KMS-11 (cell line): ENCODE measurements around the gene C16orf95.

Experiments used
- H2AFZ ChIP-seq: fragments of 200-600 bp; sonication (generic); 2 replicates; pipeline ENCODE4 v1.6.1; 2016; ENCODE audit warnings: antibody characterized with exemption, mixed run types, low read depth
- H3K27ac ChIP-seq: fragments of 200-600 bp; sonication (generic); 2 replicates; pipeline ENCODE4 v1.6.1; 2016; ENCODE audit warnings: mild to moderate bottlenecking, mixed run types
- H3K27me3 ChIP-seq: fragments of 200-600 bp; sonication (generic); 2 replicates; pipeline ENCODE4 v1.6.1; 2017; ENCODE audit warnings: mild to moderate bottlenecking, low read depth, mixed run types, moderate library complexity; ENCODE audit not compliant: insufficient read depth
- H3K36me3 ChIP-seq: fragments of 200-600 bp; sonication (generic); 2 replicates; pipeline ENCODE4 v1.6.1; 2017; ENCODE audit warnings: mild to moderate bottlenecking, mixed run types; ENCODE audit not compliant: insufficient read depth
- H3K4me1 ChIP-seq: fragments of 200-600 bp; sonication (generic); 2 replicates; pipeline ENCODE4 v1.6.1; 2016; ENCODE audit warnings: mild to moderate bottlenecking, low read depth, mixed run types; ENCODE audit not compliant: poor library complexity, severe bottlenecking
- H3K4me2 ChIP-seq: fragments of 200-600 bp; sonication (generic); 2 replicates; pipeline ENCODE4 v1.7.0; 2016; ENCODE audit warnings: mild to moderate bottlenecking, mixed run types
- H3K4me3 ChIP-seq: fragments of 200-600 bp; sonication (generic); IDR thresholded peaks from 2 replicates; pipeline ENCODE4 v1.6.1; 2017; ENCODE audit warnings: low read depth, low read length, mixed read lengths; ENCODE audit not compliant: insufficient read depth
- H3K79me2 ChIP-seq: fragments of 200-600 bp; sonication (generic); 2 replicates; pipeline ENCODE4 v1.6.1; 2016; ENCODE audit warnings: low read depth, mixed run types; ENCODE audit not compliant: insufficient read depth
- H3K9ac ChIP-seq: fragments of 200-600 bp; sonication (generic); 2 replicates; pipeline ENCODE4 v1.6.1; 2016; ENCODE audit warnings: mild to moderate bottlenecking, mixed run types
- H4K20me1 ChIP-seq: fragments of 200-600 bp; sonication (generic); 2 replicates; pipeline ENCODE4 v1.6.1; 2016; ENCODE audit warnings: mild to moderate bottlenecking, mixed run types; ENCODE audit not compliant: insufficient read depth
- CTCF ChIP-seq: fragments of 200-600 bp; sonication (generic); conservative IDR thresholded peaks from 2 replicates; pipeline ENCODE4 v1.6.1; 2017; ENCODE audit warnings: low read depth, mild to moderate bottlenecking, antibody characterized with exemption, low read length, moderate library complexity, mixed read lengths

Gene C16orf95

GRCh38 chr16:87332150-87332549 lies 15.0 kb upstream of the C16orf95 start:
- H3K79me2 ChIP-seq, result no peaks in the 10 kb centered on the region
- H3K4me2 ChIP-seq, result no peak overlapping the region
- H3K27ac ChIP-seq, result no peak overlapping the region
- no peaks in the 10 kb centered on the region for H3K27me3 ChIP-seq
- H2AFZ ChIP-seq, result no peak overlapping the region
- TF ChIP-seq CTCF, result no peak
- H3K4me1 ChIP-seq, result no peaks in the 10 kb centered on the region
- no peak overlapping the region for H3K4me3 ChIP-seq
- no peaks in the 10 kb centered on the region for H3K36me3 ChIP-seq
- H4K20me1 ChIP-seq, result no peaks in the 10 kb centered on the region
- no peak overlapping the region for H3K9ac ChIP-seq

GRCh38 chr16:87331241-87331801 lies 14.1 kb upstream of the C16orf95 start:
- Histone ChIP-seq H3K79me2 (no peaks in the 10 kb centered on the region), H3K27me3 (no peaks in the 10 kb centered on the region), H3K4me3 (no peak overlapping the region), H4K20me1 (no peaks in the 10 kb centered on the region), H3K27ac (no peak overlapping the region), H3K36me3 (no peaks in the 10 kb centered on the region), H3K4me1 (no peaks in the 10 kb centered on the region), H3K9ac (no peak overlapping the region), H3K4me2 (no peak overlapping the region), H2AFZ (no peak overlapping the region)
- no peak for TF ChIP-seq CTCF

DNA sequence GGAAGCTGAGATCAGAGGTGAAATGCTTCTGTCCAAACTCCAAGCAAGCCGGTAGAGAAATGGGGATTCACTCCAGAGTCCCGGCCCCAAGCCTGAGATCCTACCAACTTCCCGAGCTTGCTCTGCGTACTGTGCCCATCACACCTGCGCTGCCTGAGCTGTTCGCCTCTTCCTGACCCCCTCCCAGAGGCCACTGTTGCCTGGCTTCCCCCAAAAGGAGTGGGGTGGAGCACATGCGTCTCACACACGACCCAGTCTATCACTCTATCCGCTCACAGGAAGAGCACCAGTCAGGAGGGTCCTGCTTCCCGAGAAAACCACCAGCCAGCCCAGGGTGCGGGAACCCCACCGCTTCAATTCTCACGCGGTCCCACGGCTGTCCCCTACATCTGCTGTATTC lies 13.5 kb upstream of the C16orf95 start:
- no peaks in the 10 kb centered on the region for H3K27me3 ChIP-seq
- H3K4me1 ChIP-seq, result no peaks in the 10 kb centered on the region
- no peak overlapping the region for H3K4me3 ChIP-seq
- H3K36me3 ChIP-seq, result no peaks in the 10 kb centered on the region
- no peak for TF ChIP-seq CTCF
- H3K9ac ChIP-seq, result no peak overlapping the region
- no peak overlapping the region for H3K27ac ChIP-seq
- H3K4me2 ChIP-seq, result no peak overlapping the region
- no peaks in the 10 kb centered on the region for H3K79me2 ChIP-seq
- H4K20me1 ChIP-seq, result no peaks in the 10 kb centered on the region
- H2AFZ ChIP-seq, result no peak overlapping the region

DNA sequence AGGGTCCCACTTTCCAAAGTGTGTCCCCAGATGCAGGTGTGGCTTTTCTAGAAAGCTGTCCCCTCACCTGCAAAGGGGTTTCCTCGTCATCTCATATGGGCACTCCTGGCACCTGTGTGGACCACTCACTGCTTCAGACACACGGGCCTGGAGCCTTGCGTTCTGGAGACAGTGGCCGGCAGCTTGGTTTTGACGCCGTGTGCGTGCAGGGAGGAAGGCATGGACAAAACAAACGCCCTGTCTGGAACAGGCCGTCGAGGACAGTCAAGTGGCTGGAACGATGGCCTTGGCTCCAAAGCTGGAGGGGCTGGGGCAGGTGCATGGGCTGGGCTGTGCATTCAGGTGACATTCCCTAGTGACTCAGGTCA lies 13.0 kb upstream of the C16orf95 start:
- Histone ChIP-seq H3K36me3 (no peaks in the 10 kb centered on the region), H3K27ac (no peak overlapping the region)
- no peak for TF ChIP-seq CTCF

More for the DNA sequence above, 13.0 kb upstream of the C16orf95 start:
- no peak overlapping the region for H3K4me2 ChIP-seq
- no peaks in the 10 kb centered on the region for H3K79me2 ChIP-seq
- H2AFZ ChIP-seq, result no peak overlapping the region
- H4K20me1 ChIP-seq, result no peaks in the 10 kb centered on the region
- no peaks in the 10 kb centered on the region for H3K27me3 ChIP-seq
- H3K4me1 ChIP-seq, result no peaks in the 10 kb centered on the region
- H3K9ac ChIP-seq, result no peak overlapping the region
- H3K4me3 ChIP-seq, result no peak overlapping the region
